ENCODE data around the gene PRSS27. TPM values are rescaled to one million over a fixed set of nuclear protein-coding genes. Genes with fewer than 3 reads are reported as not detected.

Gene PRSS27
- 1 to 10 TPM; 4.4 to 8.7 TPM for total RNA-seq

DNA sequence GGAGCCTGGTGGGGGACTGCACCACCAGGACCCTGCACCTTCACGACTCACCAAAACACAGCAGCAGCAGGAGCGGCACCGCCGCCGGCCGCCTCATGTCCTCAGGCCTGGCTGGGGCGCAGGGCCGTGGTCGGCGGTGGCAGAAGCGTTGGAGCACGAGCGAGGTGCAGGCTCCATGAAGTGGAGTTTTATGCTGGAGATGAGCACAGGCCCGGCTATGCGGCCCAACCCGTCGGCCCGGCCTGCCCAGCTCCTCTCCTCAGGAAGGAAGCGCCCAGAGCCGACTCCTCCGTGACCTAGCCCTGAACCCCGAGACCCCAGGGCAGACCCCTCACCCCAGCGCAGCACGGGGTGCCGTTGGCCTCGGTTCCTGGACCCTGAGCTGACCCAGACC, at the start of gene PRSS27:
Gene PRSS27 (minus strand): TSS at position 161 of the 394 bp plus-strand sequence. CDS start 64 bp downstream, at position 97.
- H3K4me1 ChIP-seq (ENCODE audit: control insufficient read depth in 1 of 2, low read depth in 2 of 2) = peaks cover 0 to 11% of the 10 kb centered on the region in 2 donors
- no peak for DNase-seq (ENCODE audit: low spot score)
- H3K4me3 ChIP-seq = peak within 1 kb of the TSS; percentile 96
- TF ChIP-seq, protein P1, sequence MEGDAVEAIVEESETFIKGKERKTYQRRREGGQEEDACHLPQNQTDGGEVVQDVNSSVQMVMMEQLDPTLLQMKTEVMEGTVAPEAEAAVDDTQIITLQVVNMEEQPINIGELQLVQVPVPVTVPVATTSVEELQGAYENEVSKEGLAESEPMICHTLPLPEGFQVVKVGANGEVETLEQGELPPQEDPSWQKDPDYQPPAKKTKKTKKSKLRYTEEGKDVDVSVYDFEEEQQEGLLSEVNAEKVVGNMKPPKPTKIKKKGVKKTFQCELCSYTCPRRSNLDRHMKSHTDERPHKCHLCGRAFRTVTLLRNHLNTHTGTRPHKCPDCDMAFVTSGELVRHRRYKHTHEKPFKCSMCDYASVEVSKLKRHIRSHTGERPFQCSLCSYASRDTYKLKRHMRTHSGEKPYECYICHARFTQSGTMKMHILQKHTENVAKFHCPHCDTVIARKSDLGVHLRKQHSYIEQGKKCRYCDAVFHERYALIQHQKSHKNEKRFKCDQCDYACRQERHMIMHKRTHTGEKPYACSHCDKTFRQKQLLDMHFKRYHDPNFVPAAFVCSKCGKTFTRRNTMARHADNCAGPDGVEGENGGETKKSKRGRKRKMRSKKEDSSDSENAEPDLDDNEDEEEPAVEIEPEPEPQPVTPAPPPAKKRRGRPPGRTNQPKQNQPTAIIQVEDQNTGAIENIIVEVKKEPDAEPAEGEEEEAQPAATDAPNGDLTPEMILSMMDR (IDR thresholded peaks at IDR 0.05) = no peak
- H3K9me3 ChIP-seq = no peaks in the 10 kb centered on the region
- ATAC-seq (ENCODE audit: insufficient number of reproducible peaks, low FRiP score, low read depth) = no peak
- no peaks in the 10 kb centered on the region for H3K36me3 ChIP-seq
- H3K27me3 ChIP-seq (replicated peaks; ENCODE audit: insufficient read depth) = no peaks in the 10 kb centered on the region
- peak within 1 kb of the TSS in 1 of 2 donors; percentile 57 for H3K27ac ChIP-seq

DNA sequence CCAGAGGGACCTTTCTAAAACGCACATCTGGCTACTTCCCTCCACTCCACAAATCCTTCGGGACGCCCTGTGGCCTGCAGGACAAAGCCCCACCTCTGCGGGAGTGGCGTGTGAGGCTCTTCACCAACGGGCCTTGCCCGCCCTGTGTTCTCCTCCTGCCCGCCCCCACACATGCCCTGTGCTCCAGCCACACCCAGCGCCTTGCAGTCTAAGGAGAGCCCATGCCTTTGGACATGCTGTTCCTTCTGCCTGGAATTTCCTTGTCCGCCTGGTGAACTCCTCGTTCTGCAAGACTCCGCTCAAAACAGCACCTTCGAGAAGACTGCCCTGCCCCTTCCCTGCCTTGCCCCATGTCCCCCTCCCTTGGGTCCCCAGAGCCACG, 49.6 kb upstream of the PRSS27 start:
- no peak for ATAC-seq (ENCODE audit: insufficient number of reproducible peaks, low FRiP score, low read depth)

DNA sequence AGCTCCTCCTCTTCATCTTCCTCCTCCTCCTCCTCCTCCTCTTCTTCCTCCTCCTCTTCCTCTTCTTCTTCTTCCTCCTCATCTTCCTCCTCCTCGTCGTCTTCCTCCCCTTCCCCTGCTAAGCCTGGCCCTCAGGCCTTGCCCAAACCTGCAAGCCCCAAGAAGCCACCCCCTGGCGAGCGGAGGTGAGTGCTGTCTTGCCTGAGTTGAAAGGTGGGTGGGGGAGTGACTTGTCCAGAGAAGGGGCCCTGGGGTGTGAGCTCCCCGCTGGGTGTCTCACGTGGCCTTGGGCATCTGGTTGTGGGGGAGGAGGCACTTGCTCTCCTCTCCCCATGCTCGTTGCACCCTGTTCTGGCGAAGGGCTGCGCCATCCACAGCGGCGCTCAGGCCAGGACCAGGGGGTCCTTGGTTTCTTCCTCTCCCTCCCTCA, 49.1 kb upstream of the PRSS27 start:
- no peak overlapping the region for H3K27ac ChIP-seq
- peaks cover 79% of the 10 kb centered on the region for H3K36me3 ChIP-seq
- TF ChIP-seq, protein P1 (IDR thresholded peaks at IDR 0.05) = no peak
- no peak overlapping the region for H3K4me3 ChIP-seq
- DNase-seq (ENCODE audit: low spot score) (no peak), ATAC-seq (ENCODE audit: insufficient number of reproducible peaks, low FRiP score, low read depth) (no peak)
- no peaks in the 10 kb centered on the region for H3K9me3 ChIP-seq
- H3K27me3 ChIP-seq (replicated peaks; ENCODE audit: insufficient read depth) = no peaks in the 10 kb centered on the region
- H3K4me1 ChIP-seq (ENCODE audit: control insufficient read depth in 1 of 2, low read depth in 2 of 2) = no peaks in the 10 kb centered on the region

More for the DNA sequence above, 49.6 kb upstream of the PRSS27 start:
- TF ChIP-seq, protein P1 (IDR thresholded peaks at IDR 0.05) = no peak
- no peak overlapping the region for H3K4me3 ChIP-seq
- H3K27me3 ChIP-seq (replicated peaks; ENCODE audit: insufficient read depth) = no peaks in the 10 kb centered on the region
- DNase-seq (ENCODE audit: low spot score) = no peak
- no peaks in the 10 kb centered on the region for H3K9me3 ChIP-seq
- H3K36me3 ChIP-seq = peaks cover 77% of the 10 kb centered on the region
- no peak overlapping the region for H3K27ac ChIP-seq
- no peaks in the 10 kb centered on the region for H3K4me1 ChIP-seq (ENCODE audit: control insufficient read depth in 1 of 2, low read depth in 2 of 2)

DNA sequence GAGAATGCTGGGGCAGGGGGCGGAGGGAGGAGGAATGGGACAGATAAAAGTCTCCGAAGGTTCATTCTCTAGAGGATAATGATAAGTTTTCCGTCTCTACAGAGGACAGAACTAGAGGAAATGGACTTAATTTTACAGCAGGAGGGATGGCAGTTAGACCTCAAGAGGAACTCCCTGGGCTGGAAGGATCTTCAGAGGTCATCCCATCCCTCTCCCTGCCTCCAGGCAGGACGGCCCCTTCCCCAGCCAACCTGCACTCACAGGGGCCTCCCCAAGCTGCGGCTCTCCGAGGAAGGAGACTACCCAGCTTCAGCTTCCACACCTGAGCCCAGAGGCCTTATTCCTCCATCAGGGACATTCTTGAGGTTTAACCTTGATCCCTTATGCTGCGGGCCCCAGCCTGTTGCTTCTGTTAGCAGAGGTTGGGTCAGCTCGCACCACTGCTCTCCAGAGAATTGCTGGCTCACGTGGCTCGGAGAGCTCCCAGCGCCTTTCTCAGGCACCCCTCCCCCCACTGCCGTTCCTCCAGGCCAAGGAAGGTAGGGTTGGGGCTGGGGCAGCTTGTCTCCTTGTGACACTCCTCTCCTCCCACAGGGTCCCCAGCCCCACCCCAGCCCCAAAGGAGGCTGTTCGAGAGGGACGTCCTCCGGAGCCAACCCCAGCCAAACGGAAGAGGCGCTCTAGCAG, 48.5 kb upstream of the PRSS27 start:
- TF ChIP-seq, protein P1 (IDR thresholded peaks at IDR 0.05) = no peak
- DNase-seq (ENCODE audit: low spot score) (no peak), ATAC-seq (ENCODE audit: insufficient number of reproducible peaks, low FRiP score, low read depth) (no peak)
- H3K9me3 ChIP-seq = no peaks in the 10 kb centered on the region
- H3K27me3 ChIP-seq (replicated peaks; ENCODE audit: insufficient read depth) = no peaks in the 10 kb centered on the region
- no peak overlapping the region for H3K27ac ChIP-seq
- H3K4me1 ChIP-seq (ENCODE audit: control insufficient read depth in 1 of 2, low read depth in 2 of 2) = no peaks in the 10 kb centered on the region
- peaks cover 79% of the 10 kb centered on the region for H3K36me3 ChIP-seq
- no peak overlapping the region for H3K4me3 ChIP-seq

DNA sequence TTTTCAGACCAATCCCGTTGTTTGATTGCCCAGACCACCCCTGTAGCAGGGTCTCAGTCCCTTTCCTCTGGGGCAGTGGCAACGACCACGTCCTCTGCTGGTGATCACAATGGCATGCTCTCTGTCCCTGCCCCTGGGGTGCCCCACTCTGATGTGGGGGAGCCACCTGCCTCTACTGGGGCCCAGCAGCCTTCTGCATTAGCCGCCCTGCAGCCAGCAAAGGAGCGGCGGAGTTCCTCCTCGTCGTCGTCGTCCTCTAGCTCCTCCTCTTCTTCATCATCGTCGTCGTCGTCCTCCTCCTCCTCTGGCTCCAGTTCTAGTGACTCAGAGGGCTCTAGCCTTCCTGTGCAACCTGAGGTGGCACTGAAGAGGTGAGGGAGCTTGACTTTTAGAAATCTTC, 47.9 kb upstream of the PRSS27 start:
- TF ChIP-seq, protein P1 (IDR thresholded peaks at IDR 0.05) = no peak
- Histone ChIP-seq H3K27me3 (replicated peaks; ENCODE audit: insufficient read depth) (no peaks in the 10 kb centered on the region), H3K27ac (no peak overlapping the region), H3K9me3 (no peaks in the 10 kb centered on the region), H3K36me3 (peaks cover 82% of the 10 kb centered on the region), H3K4me3 (no peak overlapping the region), H3K4me1 (ENCODE audit: control insufficient read depth in 1 of 2, low read depth in 2 of 2) (no peaks in the 10 kb centered on the region)
- DNase-seq (ENCODE audit: low spot score) (no peak), ATAC-seq (ENCODE audit: insufficient number of reproducible peaks, low FRiP score, low read depth) (no peak)
